ENCODE measurements around the gene SAMD7. TPM values are rescaled to one million over a fixed set of nuclear protein-coding genes. Genes with fewer than 3 reads are reported as not detected.
A peak's percentile ranks its signal among the peaks of the same experiment; 100 is the strongest.

The SAMD7 gene, protein sequence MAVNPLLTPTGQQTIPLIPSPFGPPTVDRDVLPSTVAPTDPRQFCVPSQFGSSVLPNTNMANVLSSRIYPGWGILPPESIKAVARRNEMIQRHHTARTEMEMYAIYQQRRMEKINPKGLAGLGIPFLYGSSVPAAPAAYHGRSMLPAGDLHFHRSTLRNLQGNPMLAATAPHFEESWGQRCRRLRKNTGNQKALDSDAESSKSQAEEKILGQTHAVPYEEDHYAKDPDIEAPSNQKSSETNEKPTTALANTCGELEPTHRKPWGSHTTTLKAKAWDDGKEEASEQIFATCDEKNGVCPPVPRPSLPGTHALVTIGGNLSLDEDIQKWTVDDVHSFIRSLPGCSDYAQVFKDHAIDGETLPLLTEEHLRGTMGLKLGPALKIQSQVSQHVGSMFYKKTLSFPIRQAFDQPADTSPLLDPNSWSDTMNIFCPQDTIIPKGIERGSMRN
- total RNA-seq: not detected
- long read RNA-seq: 0 reads

GRCh38 chr3:169911272-169911671 is at the start of gene SAMD7:
SAMD7 (plus strand) TSS chr3:169911572; CDS start chr3:169919499, 7,927 bp downstream.
- Histone ChIP-seq H3K9me3 (no peaks in the 10 kb centered on the region), H3K27me3 (no peaks in the 10 kb centered on the region), H3K36me3 (no peaks in the 10 kb centered on the region), H3K4me1 (no peaks in the 10 kb centered on the region), H3K27ac (no peak within 1 kb of the TSS), H3K4me3 (no peak within 1 kb of the TSS)
- DNase-seq (no peak), ATAC-seq (no peak)
- TF ChIP-seq, protein P1, sequence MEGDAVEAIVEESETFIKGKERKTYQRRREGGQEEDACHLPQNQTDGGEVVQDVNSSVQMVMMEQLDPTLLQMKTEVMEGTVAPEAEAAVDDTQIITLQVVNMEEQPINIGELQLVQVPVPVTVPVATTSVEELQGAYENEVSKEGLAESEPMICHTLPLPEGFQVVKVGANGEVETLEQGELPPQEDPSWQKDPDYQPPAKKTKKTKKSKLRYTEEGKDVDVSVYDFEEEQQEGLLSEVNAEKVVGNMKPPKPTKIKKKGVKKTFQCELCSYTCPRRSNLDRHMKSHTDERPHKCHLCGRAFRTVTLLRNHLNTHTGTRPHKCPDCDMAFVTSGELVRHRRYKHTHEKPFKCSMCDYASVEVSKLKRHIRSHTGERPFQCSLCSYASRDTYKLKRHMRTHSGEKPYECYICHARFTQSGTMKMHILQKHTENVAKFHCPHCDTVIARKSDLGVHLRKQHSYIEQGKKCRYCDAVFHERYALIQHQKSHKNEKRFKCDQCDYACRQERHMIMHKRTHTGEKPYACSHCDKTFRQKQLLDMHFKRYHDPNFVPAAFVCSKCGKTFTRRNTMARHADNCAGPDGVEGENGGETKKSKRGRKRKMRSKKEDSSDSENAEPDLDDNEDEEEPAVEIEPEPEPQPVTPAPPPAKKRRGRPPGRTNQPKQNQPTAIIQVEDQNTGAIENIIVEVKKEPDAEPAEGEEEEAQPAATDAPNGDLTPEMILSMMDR (IDR thresholded peaks at IDR 0.05): no peak
- intact Hi-C loops (cut with DNase I): no loop called here

DNA sequence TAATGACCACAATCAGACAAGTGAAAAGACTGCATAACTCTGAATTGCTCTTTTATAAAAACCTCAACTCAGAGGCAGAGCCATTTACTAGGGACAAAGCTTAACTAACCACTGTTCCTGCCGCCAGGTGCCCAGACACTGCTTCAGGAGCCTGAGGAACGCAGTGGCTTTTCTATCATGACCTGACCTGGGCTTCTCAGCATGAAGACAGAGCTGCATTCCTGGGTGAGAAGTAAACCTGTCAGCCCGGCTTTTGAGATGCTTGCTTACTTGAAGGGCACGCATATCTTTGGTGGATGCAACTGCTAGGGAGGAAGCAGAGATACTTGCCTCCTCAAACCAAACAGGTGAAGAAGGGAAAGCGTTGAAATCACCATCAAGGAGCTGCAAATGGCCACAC is 49.5 kb upstream of the SAMD7 start:
- no peak for DNase-seq
- TF ChIP-seq, protein P1 (IDR thresholded peaks at IDR 0.05): no peak
- intact Hi-C loops (cut with DNase I): no loop called here
- Histone ChIP-seq H3K4me3 (no peak overlapping the region), H3K36me3 (no peaks in the 10 kb centered on the region), H3K27me3 (no peaks in the 10 kb centered on the region), H3K9me3 (no peaks in the 10 kb centered on the region), H3K27ac (no peak overlapping the region), H3K4me1 (peaks cover 3% of the 10 kb centered on the region)
- ATAC-seq: no peak

DNA sequence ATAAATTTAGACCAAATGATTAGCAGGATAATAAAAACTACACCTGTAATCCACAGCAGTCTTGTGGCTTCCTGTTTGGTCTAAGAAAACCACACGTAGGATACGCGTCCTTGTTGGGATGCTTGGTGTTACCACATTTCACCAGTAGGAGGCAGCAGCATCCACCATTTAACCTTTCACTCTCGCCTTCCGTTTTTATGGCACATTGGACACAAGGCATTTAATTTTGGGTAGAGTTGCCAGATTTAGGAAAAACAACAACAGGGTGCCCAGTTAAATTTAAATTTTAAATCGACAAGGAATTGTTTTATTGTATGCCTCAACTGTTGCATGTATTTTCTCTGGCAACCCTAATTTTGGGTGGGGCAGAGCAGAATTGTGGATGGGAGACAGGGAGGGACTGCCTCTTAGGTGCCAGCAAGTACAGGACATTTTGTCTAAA is 47.9 kb upstream of the SAMD7 start:
- Histone ChIP-seq H3K9me3 (no peaks in the 10 kb centered on the region), H3K27me3 (no peaks in the 10 kb centered on the region), H3K4me3 (no peak overlapping the region), H3K4me1 (peaks cover 3% of the 10 kb centered on the region), H3K36me3 (no peaks in the 10 kb centered on the region), H3K27ac (no peak overlapping the region)
- intact Hi-C loops (cut with DNase I): no loop called here
- ATAC-seq (peak; percentile 96), DNase-seq (no peak)
- TF ChIP-seq, protein P1 (IDR thresholded peaks at IDR 0.05): peak; percentile 97

GRCh38 chr3:169864270-169864669 is 47.1 kb upstream of the SAMD7 start:
- intact Hi-C loops (cut with DNase I): no loop called here
- Histone ChIP-seq H3K36me3 (no peaks in the 10 kb centered on the region), H3K4me3 (no peak overlapping the region), H3K27ac (no peak overlapping the region), H3K9me3 (no peaks in the 10 kb centered on the region), H3K4me1 (peaks cover 3% of the 10 kb centered on the region), H3K27me3 (no peaks in the 10 kb centered on the region)
- ATAC-seq: no peak
- DNase-seq: no peak
- TF ChIP-seq, protein P1 (IDR thresholded peaks at IDR 0.05): no peak

DNA sequence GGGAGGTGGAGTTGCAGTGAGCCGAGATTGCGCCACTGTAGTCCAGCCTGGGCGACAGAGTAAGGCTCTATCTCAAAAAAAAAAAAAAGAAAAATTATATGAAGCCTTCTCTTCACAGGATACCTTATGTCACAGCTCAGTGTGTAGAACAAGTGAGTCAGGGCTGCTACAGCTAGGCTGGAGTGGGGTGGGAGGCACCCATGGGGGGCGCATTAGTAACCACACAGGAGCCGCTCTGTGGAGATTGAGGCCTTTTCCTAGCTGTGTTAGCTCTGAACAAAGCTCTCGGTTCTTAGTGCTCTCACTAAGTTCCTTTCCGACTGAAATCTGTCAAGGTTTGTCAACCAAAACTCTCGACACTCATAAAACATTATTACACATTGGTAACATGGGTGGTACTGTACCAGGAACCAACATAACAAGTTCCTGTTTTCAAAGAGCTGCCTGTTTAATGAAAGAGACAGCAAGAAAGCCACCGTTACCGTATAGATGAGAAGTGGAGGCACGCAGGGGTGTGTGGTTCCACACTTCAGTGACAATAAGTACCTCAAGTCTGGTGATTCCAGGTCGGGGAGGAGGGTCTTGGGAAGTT is 46.1 kb upstream of the SAMD7 start:
- H3K4me3 ChIP-seq: no peak overlapping the region
- no peaks in the 10 kb centered on the region for H3K36me3 ChIP-seq
- TF ChIP-seq, protein P1 (IDR thresholded peaks at IDR 0.05): no peak
- no peaks in the 10 kb centered on the region for H3K9me3 ChIP-seq
- ATAC-seq (peak; percentile 65), DNase-seq (no peak)
- peaks cover 3% of the 10 kb centered on the region for H3K4me1 ChIP-seq
- intact Hi-C loops (cut with DNase I): no loop called here
- H3K27ac ChIP-seq: no peak overlapping the region
- H3K27me3 ChIP-seq: no peaks in the 10 kb centered on the region
